ENCODE measurements around the gene HSF5. TPM values are rescaled to one million over a fixed set of nuclear protein-coding genes. Genes with fewer than 3 reads are reported as not detected.
"Not testable (repeated sequence)": the region's sequence is repeated elsewhere in the genome, so short reads cannot be mapped to it uniquely, and the experiment has no call there.

HSF5 gene
- total RNA-seq, 1 donor from 2014 or later = 0.42 TPM

DNA sequence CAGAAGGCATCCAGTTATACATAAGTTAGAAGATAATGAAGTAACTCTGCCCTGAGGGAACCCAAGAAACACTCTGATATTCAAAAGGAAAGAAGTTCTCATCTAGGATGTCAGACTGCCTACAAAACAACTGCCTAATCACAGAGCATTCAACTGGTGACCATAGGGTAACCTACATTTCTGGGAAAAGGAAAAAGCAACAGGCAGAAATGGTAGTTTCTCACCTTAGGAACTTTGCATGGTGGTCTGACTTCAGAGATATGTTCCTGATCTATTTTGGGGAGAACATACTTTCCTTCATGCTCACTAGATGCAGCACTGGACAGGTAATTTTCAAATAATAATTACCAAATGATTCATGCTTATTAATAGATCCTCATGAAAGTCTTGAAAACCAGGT lies 87.4 kb downstream of the HSF5 start:
- no peak for DNase-seq (ENCODE audit: low read depth)
- Histone ChIP-seq H3K27me3 (ENCODE audit: control insufficient read depth, insufficient read depth, low read length) (no peaks in the 10 kb centered on the region), H3K4me3 (ENCODE audit: low read depth, low read length) (no peak overlapping the region), H3K36me3 (ENCODE audit: control insufficient read depth, insufficient read depth, low read length) (no peaks in the 10 kb centered on the region)
- TF ChIP-seq, protein P1, sequence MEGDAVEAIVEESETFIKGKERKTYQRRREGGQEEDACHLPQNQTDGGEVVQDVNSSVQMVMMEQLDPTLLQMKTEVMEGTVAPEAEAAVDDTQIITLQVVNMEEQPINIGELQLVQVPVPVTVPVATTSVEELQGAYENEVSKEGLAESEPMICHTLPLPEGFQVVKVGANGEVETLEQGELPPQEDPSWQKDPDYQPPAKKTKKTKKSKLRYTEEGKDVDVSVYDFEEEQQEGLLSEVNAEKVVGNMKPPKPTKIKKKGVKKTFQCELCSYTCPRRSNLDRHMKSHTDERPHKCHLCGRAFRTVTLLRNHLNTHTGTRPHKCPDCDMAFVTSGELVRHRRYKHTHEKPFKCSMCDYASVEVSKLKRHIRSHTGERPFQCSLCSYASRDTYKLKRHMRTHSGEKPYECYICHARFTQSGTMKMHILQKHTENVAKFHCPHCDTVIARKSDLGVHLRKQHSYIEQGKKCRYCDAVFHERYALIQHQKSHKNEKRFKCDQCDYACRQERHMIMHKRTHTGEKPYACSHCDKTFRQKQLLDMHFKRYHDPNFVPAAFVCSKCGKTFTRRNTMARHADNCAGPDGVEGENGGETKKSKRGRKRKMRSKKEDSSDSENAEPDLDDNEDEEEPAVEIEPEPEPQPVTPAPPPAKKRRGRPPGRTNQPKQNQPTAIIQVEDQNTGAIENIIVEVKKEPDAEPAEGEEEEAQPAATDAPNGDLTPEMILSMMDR (IDR thresholded peaks at IDR 0.05; ENCODE audit: insufficient read depth, low read length, poor library complexity, severe bottlenecking) = no peak

DNA sequence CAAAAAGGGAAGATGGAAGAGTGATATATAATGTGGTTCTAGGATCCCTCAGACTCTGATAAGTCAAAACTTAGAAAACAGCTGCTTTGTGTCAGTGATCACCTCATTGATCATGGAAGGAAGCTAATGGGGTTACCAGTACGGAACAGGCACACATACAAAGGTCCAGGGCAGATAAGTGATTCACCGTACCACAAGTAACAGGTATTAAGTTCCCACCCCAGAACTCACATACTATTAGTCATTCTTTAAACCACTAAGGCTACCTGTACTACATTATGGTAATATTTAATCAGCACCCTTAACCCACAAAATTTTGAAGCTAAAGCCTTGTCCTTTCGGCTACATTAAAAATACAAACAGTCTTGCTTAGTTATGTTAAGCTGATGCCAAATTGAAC lies 88.2 kb downstream of the HSF5 start:
- TF ChIP-seq, protein P1 (IDR thresholded peaks at IDR 0.05; ENCODE audit: insufficient read depth, low read length, poor library complexity, severe bottlenecking) = no peak
- no peaks in the 10 kb centered on the region for H3K27me3 ChIP-seq (ENCODE audit: control insufficient read depth, insufficient read depth, low read length)
- DNase-seq (ENCODE audit: low read depth) = no peak
- no peak overlapping the region for H3K4me3 ChIP-seq (ENCODE audit: low read depth, low read length)
- H3K36me3 ChIP-seq (ENCODE audit: control insufficient read depth, insufficient read depth, low read length) = no peaks in the 10 kb centered on the region

GRCh38 chr17:58398574-58399266 lies 89.5 kb downstream of the HSF5 start:
- Histone ChIP-seq H3K4me3 (ENCODE audit: low read depth, low read length) (no peak overlapping the region), H3K36me3 (ENCODE audit: control insufficient read depth, insufficient read depth, low read length) (no peaks in the 10 kb centered on the region), H3K27me3 (ENCODE audit: control insufficient read depth, insufficient read depth, low read length) (no peaks in the 10 kb centered on the region)
- no peak for DNase-seq (ENCODE audit: low read depth)
- TF ChIP-seq, protein P1 (IDR thresholded peaks at IDR 0.05; ENCODE audit: insufficient read depth, low read length, poor library complexity, severe bottlenecking) = no peak

DNA sequence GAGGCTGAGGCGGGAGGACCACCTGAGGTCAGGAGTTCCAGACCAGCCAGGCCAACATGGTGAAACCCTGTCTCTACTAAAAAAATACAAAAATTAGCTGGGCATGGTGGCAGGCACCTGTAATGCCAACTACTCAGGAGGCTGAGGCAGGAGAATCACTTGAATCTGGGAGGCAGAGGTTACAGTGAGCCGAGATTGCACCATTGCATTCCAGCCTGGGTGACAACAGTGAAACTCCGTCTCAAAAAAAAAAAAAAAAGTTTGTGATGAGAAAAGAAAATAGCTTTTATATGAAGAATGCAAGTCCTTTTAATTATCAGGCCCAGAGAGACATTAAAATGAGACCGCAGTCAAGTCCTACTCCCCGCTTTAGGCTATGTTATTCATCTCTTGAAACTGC lies 90.8 kb downstream of the HSF5 start:
- DNase-seq (ENCODE audit: low read depth); H3K36me3 ChIP-seq (ENCODE audit: control insufficient read depth, insufficient read depth, low read length); H3K27me3 ChIP-seq (ENCODE audit: control insufficient read depth, insufficient read depth, low read length); H3K4me3 ChIP-seq (ENCODE audit: low read depth, low read length): not testable (repeated sequence)

- H3K36me3 ChIP-seq (ENCODE audit: control insufficient read depth, insufficient read depth, low read length) = no peaks in the 10 kb centered on the region
- no peak for DNase-seq (ENCODE audit: low read depth)
- TF ChIP-seq, protein P1 (IDR thresholded peaks at IDR 0.05; ENCODE audit: insufficient read depth, low read length, poor library complexity, severe bottlenecking) = no peak
- no peaks in the 10 kb centered on the region for H3K27me3 ChIP-seq (ENCODE audit: control insufficient read depth, insufficient read depth, low read length)
- no peak overlapping the region for H3K4me3 ChIP-seq (ENCODE audit: low read depth, low read length)
Observed at GRCh38 chr17:58396173-58396572, 92.0 kb downstream of the HSF5 start.

- H3K4me3 ChIP-seq (ENCODE audit: low read depth, low read length) = no peak overlapping the region
- DNase-seq (ENCODE audit: low read depth) = no peak
- no peaks in the 10 kb centered on the region for H3K27me3 ChIP-seq (ENCODE audit: control insufficient read depth, insufficient read depth, low read length)
- TF ChIP-seq, protein P1 (IDR thresholded peaks at IDR 0.05; ENCODE audit: insufficient read depth, low read length, poor library complexity, severe bottlenecking) = no peak
- no peaks in the 10 kb centered on the region for H3K36me3 ChIP-seq (ENCODE audit: control insufficient read depth, insufficient read depth, low read length)
Observed at GRCh38 chr17:58394534-58395223, 93.5 kb downstream of the HSF5 start.

All from kidney epithelial cell (primary cell).